ENCODE measurements around the gene GPRC5A.

Gene GPRC5A

DNA sequence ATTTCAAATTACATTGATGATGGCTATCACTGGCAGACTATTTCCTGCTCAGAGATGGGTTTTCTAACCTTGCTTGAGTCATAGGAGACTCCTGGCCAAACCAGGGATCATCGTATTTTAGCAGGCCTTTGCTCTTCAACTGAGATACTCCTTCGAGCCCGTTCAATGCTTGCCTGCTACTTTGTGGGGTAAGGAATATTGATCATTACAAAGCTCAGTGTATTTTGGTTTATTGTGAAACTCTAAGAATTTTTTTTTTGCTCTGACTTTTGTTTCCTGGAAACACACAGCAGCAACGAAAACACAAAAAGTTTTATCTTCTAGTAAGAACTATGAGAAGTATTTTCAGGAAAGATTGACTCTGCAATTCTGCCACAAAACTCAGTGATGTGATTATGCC is 56.5 kb downstream of the GPRC5A start:
- H3K27me3 ChIP-seq (ENCODE audit: control insufficient read depth, insufficient read depth, low read length): no peaks in the 10 kb centered on the region
- H3K4me2 ChIP-seq (ENCODE audit: low read length): no peak overlapping the region
- no peaks in the 10 kb centered on the region for H3K36me3 ChIP-seq (ENCODE audit: insufficient read depth, low read length)
- H3K9me3 ChIP-seq (replicated peaks; ENCODE audit: low read length): no peaks in the 10 kb centered on the region
- H3K9ac ChIP-seq (ENCODE audit: low read depth, low read length): no peak overlapping the region
- no peak overlapping the region for H3K4me3 ChIP-seq (ENCODE audit: low read length)
- no peaks in the 10 kb centered on the region for H3K4me1 ChIP-seq (ENCODE audit: control insufficient read depth, insufficient read depth, low read length)

DNA sequence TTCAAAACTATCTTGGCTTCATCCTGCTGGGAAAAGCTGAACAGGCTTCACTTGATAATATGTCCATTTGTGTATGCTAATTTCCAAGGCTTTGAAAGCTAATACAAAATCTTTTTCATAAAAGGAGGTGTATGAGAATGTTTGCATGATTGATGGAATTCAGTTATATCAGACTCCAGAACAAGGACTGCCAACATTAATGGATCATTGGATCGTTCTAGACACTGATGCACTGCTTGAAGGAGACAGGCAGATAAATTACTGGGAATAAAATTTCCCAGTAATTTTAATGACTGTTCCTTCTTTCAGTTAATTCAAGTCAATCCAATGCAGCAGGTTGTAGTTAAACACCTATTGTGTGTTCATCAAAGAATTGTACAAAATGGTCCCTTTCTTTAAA is 60.1 kb downstream of the GPRC5A start:
- Histone ChIP-seq H3K4me1 (ENCODE audit: control insufficient read depth, insufficient read depth, low read length) (peaks cover 4% of the 10 kb centered on the region), H3K36me3 (ENCODE audit: insufficient read depth, low read length) (no peaks in the 10 kb centered on the region), H3K27me3 (ENCODE audit: control insufficient read depth, insufficient read depth, low read length) (no peaks in the 10 kb centered on the region), H3K4me3 (ENCODE audit: low read length) (no peak overlapping the region), H3K4me2 (ENCODE audit: low read length) (no peak overlapping the region), H3K9me3 (replicated peaks; ENCODE audit: low read length) (no peaks in the 10 kb centered on the region), H3K9ac (ENCODE audit: low read depth, low read length) (no peak overlapping the region)

DNA sequence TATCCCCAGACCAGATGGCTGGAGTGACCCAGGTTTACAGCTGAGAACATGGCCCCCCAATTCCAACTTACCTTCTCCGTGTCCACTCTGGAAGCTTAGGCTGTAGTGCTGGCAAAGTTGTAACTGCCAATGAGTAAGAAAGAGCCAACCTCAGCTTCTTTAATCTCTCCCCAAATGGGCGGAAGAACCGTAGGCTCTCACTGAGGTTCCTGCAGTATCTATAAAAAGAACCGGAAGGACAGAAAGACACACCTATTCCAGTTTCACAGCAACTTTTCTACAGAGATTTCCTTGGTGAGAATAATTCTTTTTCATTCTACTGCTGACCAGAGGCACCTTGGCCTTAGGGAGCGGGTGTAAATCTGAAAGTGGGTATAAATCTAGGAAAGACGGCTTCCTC is 60.7 kb downstream of the GPRC5A start, which contains the start of gene GPRC5D:
TSS of gene GPRC5D (minus strand) at position 135 of the 400 bp plus-strand sequence. CDS start 1,786 bp downstream, outside the sequence.
- H3K4me3 ChIP-seq (ENCODE audit: low read length): no peak within 1 kb of the TSS
- no peaks in the 10 kb centered on the region for H3K36me3 ChIP-seq (ENCODE audit: insufficient read depth, low read length)
- H3K4me2 ChIP-seq (ENCODE audit: low read length): no peak within 1 kb of the TSS
- H3K9me3 ChIP-seq (replicated peaks; ENCODE audit: low read length): no peaks in the 10 kb centered on the region
- H3K9ac ChIP-seq (ENCODE audit: low read depth, low read length): no peak within 1 kb of the TSS
- no peaks in the 10 kb centered on the region for H3K27me3 ChIP-seq (ENCODE audit: control insufficient read depth, insufficient read depth, low read length)
- peaks cover 4% of the 10 kb centered on the region for H3K4me1 ChIP-seq (ENCODE audit: control insufficient read depth, insufficient read depth, low read length)

DNA sequence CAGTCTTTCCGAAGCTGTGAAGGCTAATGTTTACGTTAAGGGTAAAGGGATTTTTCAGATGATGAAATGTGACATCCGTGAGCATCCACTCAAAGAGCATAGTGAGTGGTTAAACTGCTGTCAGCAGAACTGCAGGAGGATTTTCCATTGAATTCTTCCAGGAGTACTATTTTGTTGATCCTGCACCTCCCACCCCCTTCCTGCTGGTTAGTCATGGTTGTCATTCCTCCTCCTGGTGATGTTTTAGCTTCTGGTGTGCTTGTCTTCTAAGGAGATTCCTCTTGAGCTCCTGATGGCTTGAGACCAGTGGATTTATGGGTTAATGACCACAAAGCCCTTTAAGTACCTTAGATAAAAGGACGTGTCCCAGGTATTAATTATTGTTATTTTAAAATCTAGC is 63.0 kb downstream of the GPRC5A start:
- H3K4me2 ChIP-seq (ENCODE audit: low read length): no peak overlapping the region
- H3K9me3 ChIP-seq (replicated peaks; ENCODE audit: low read length): no peaks in the 10 kb centered on the region
- H3K9ac ChIP-seq (ENCODE audit: low read depth, low read length): no peak overlapping the region
- no peaks in the 10 kb centered on the region for H3K27me3 ChIP-seq (ENCODE audit: control insufficient read depth, insufficient read depth, low read length)
- H3K36me3 ChIP-seq (ENCODE audit: insufficient read depth, low read length): no peaks in the 10 kb centered on the region
- no peak overlapping the region for H3K4me3 ChIP-seq (ENCODE audit: low read length)
- H3K4me1 ChIP-seq (ENCODE audit: control insufficient read depth, insufficient read depth, low read length): peaks cover 4% of the 10 kb centered on the region

DNA sequence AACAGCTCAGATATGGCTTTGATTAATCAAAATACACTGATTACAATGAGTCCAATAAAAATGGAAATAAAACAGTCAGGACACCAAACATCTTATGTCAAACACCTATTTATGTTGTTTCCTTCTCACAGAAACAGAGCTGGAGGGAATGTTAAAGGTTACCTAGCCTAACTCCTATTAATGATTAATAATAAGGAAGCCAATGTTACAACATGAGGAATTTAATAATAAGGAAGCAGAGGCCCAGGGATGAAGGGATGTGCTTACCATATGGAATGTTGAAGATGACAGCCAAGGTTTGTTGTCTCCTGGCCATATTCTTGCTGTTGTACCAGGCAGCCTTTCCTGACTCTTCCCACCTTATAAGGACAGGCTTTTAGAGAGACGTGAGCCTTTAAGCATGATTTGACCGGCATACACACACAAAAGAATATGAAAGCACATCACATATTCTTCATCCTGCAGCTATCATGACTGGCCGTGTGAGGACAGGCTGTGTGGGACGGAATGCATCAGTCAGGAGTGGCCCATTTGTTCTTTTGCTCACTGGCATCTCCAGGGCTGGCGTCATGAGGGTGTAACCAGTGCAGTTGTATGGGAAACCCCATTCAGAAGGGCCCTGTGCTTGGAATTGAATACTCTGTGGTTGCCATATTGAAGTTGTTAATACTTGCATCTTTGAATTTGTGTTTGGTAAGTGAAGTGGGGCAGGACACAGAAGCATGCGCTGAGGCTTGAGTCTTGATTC is 63.7 kb downstream of the GPRC5A start:
- no peak overlapping the region for H3K9ac ChIP-seq (ENCODE audit: low read depth, low read length)
- H3K27me3 ChIP-seq (ENCODE audit: control insufficient read depth, insufficient read depth, low read length): no peaks in the 10 kb centered on the region
- no peak overlapping the region for H3K4me3 ChIP-seq (ENCODE audit: low read length)
- no peaks in the 10 kb centered on the region for H3K9me3 ChIP-seq (replicated peaks; ENCODE audit: low read length)
- H3K4me2 ChIP-seq (ENCODE audit: low read length): no peak overlapping the region
- H3K36me3 ChIP-seq (ENCODE audit: insufficient read depth, low read length): no peaks in the 10 kb centered on the region
- peaks cover 4% of the 10 kb centered on the region for H3K4me1 ChIP-seq (ENCODE audit: control insufficient read depth, insufficient read depth, low read length)

DNA sequence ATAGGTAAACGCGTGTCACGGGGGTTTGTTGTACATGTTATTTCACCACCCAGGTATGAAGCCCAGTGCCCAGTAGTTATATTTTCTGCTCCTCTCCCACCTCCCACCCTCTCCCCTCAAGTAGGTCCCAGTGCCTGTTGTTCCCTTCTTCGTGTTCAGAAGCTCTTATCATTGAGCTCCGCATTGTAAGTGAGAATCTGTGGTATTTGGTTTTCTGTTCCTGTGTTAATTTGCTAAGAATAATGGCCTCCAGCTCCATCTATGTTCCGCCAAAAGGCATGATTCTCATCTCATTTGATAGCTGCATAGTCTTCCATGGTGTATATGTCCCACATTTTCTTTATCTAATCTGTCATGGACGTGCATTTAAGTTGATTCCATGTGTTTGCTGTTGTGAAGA is 67.5 kb downstream of the GPRC5A start:
- no peak overlapping the region for H3K4me2 ChIP-seq (ENCODE audit: low read length)
- no peaks in the 10 kb centered on the region for H3K9me3 ChIP-seq (replicated peaks; ENCODE audit: low read length)
- H3K36me3 ChIP-seq (ENCODE audit: insufficient read depth, low read length): no peaks in the 10 kb centered on the region
- no peak overlapping the region for H3K4me3 ChIP-seq (ENCODE audit: low read length)
- H3K4me1 ChIP-seq (ENCODE audit: control insufficient read depth, insufficient read depth, low read length): peaks cover 4% of the 10 kb centered on the region
- H3K27me3 ChIP-seq (ENCODE audit: control insufficient read depth, insufficient read depth, low read length): no peaks in the 10 kb centered on the region
- H3K9ac ChIP-seq (ENCODE audit: low read depth, low read length): no peak overlapping the region

DNA sequence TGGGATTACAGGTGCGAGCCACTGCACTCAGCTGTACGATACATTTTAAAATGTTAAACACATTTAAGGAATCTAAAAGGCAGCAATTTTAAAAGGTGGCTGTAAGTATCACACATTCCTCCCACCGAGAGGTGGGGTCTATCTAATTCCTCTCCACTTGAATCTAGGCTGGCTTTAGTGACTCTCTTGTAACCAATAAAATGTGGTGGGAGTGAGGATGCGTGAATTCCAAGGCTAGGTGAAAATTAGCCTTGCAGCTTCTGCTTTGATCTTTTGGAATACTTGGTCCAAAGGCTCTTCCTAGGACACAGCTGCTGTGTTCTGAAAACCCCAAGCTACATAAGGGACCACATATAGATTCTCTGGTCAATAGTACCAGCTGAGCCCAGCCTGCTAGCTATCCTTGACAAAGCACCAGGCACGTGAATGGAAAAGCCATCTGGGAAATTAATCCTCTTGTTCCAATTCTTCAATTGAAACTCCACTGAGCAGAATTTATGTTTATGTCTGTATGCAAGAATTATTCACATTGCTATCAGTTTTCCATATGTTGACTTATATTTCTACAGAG is 69.4 kb downstream of the GPRC5A start:
- H3K4me3 ChIP-seq (ENCODE audit: low read length): no peak overlapping the region
- no peak overlapping the region for H3K4me2 ChIP-seq (ENCODE audit: low read length)
- no peaks in the 10 kb centered on the region for H3K4me1 ChIP-seq (ENCODE audit: control insufficient read depth, insufficient read depth, low read length)
- no peaks in the 10 kb centered on the region for H3K36me3 ChIP-seq (ENCODE audit: insufficient read depth, low read length)
- H3K9me3 ChIP-seq (replicated peaks; ENCODE audit: low read length): no peaks in the 10 kb centered on the region
- H3K9ac ChIP-seq (ENCODE audit: low read depth, low read length): no peak overlapping the region
- no peaks in the 10 kb centered on the region for H3K27me3 ChIP-seq (ENCODE audit: control insufficient read depth, insufficient read depth, low read length)

DNA sequence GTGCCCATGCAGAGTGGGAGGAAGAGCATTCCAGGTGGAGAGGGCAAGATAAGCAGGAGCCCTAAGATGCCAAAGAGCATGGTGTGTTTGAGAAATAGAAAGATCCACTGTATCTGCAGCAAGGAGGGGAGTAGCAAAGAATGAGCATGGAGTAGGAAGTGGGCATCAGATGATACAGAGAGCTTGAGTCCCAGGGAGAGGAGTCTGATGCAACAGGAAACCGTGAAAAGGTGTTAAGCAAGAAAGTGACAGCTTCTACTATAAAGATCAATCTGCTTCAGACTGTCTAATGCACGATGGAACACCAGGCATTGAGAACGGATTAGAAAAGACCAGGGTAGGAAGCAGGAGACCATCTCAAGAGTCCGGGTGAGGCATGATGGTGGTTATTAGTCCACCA is 72.9 kb downstream of the GPRC5A start:
- Histone ChIP-seq H3K4me1 (ENCODE audit: control insufficient read depth, insufficient read depth, low read length) (no peaks in the 10 kb centered on the region), H3K9ac (ENCODE audit: low read depth, low read length) (no peak overlapping the region), H3K36me3 (ENCODE audit: insufficient read depth, low read length) (no peaks in the 10 kb centered on the region), H3K4me2 (ENCODE audit: low read length) (no peak overlapping the region), H3K9me3 (replicated peaks; ENCODE audit: low read length) (no peaks in the 10 kb centered on the region), H3K4me3 (ENCODE audit: low read length) (no peak overlapping the region), H3K27me3 (ENCODE audit: control insufficient read depth, insufficient read depth, low read length) (no peaks in the 10 kb centered on the region)

DNA sequence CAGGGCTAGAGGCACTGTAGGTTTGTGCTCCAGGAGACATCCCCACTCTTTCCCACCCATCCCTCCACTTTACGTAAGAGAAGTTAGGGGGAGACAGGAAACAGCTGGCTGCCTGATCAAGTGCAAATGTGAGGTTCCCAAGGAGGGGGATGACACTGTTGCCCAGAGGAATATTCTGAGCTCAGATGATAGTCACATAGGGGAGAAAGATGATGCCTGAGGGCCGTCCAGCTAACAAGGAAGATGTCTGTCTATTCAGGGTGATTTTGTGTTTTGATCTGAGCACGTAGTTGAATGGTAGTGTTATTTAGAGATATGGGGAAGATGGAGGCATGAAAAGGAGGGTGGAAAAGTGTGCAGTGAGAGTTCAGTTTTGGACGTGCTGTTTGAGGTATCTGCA is 74.5 kb downstream of the GPRC5A start:
- no peak overlapping the region for H3K9ac ChIP-seq (ENCODE audit: low read depth, low read length)
- no peaks in the 10 kb centered on the region for H3K36me3 ChIP-seq (ENCODE audit: insufficient read depth, low read length)
- no peaks in the 10 kb centered on the region for H3K27me3 ChIP-seq (ENCODE audit: control insufficient read depth, insufficient read depth, low read length)
- no peaks in the 10 kb centered on the region for H3K9me3 ChIP-seq (replicated peaks; ENCODE audit: low read length)
- no peak overlapping the region for H3K4me2 ChIP-seq (ENCODE audit: low read length)
- H3K4me1 ChIP-seq (ENCODE audit: control insufficient read depth, insufficient read depth, low read length): no peaks in the 10 kb centered on the region
- H3K4me3 ChIP-seq (ENCODE audit: low read length): no peak overlapping the region
